ENCODE results near the gene ALS2CL. TPM values are rescaled to one million over a fixed set of nuclear protein-coding genes. Genes with fewer than 3 reads are reported as not detected.

Gene ALS2CL
- total RNA-seq, 4 donors from 2014 or later = 13.0 to 20.1 (median 16.4) TPM

GRCh38 chr3:46736006-46736872, 42.8 kb upstream of the ALS2CL start:
- no peak for DNase-seq (ENCODE audit: low spot score in 2 of 2)
- H3K4me1 ChIP-seq = no peaks in the 10 kb centered on the region
- TF ChIP-seq CTCF (IDR thresholded peaks at IDR 0.05) = no peak
- no peak for TF ChIP-seq EP300 (IDR thresholded peaks at IDR 0.05)
- no peak for TF ChIP-seq POLR2A (IDR thresholded peaks at IDR 0.05)
- no peaks in the 10 kb centered on the region for H3K36me3 ChIP-seq
- H3K9me3 ChIP-seq = peaks cover 0 to 6% (median 0%) of the 10 kb centered on the region in 4 donors
- H3K27me3 ChIP-seq = no peaks in the 10 kb centered on the region
- H3K4me3 ChIP-seq = no peak overlapping the region
- 80 to 91% methylated on average over 20 of the region's 20 CpGs for WGBS, 2 donors
- no peak overlapping the region for H3K27ac ChIP-seq

GRCh38 chr3:46734773-46735172, 41.3 kb upstream of the ALS2CL start:
- no peaks in the 10 kb centered on the region for H3K27me3 ChIP-seq
- peaks cover 0 to 6% (median 0%) of the 10 kb centered on the region in 4 donors for H3K9me3 ChIP-seq
- H3K27ac ChIP-seq = no peak overlapping the region
- no peak overlapping the region for H3K4me3 ChIP-seq
- H3K36me3 ChIP-seq = no peaks in the 10 kb centered on the region
- WGBS, 2 donors = 69 to 80% methylated on average over 4 of the region's 4 CpGs
- no peak for DNase-seq (ENCODE audit: low spot score in 2 of 2)
- TF ChIP-seq POLR2A (IDR thresholded peaks at IDR 0.05) (no peak), EP300 (IDR thresholded peaks at IDR 0.05) (no peak), CTCF (IDR thresholded peaks at IDR 0.05) (no peak)
- H3K4me1 ChIP-seq = no peaks in the 10 kb centered on the region

GRCh38 chr3:46733026-46733800, 39.7 kb upstream of the ALS2CL start:
- TF ChIP-seq POLR2A (IDR thresholded peaks at IDR 0.05) = no peak
- no peak for TF ChIP-seq CTCF (IDR thresholded peaks at IDR 0.05)
- no peak for TF ChIP-seq EP300 (IDR thresholded peaks at IDR 0.05)
- H3K4me1 ChIP-seq = no peaks in the 10 kb centered on the region
- no peak overlapping the region for H3K4me3 ChIP-seq
- DNase-seq (ENCODE audit: low spot score in 2 of 2) = no peak
- H3K36me3 ChIP-seq = no peaks in the 10 kb centered on the region
- peaks cover 0 to 3% of the 10 kb centered on the region in 2 donors for H3K27me3 ChIP-seq
- H3K27ac ChIP-seq = no peak overlapping the region
- H3K9me3 ChIP-seq = no peaks in the 10 kb centered on the region
- WGBS, 2 donors = 75 to 87% methylated on average over 9 of the region's 9 CpGs

- TF ChIP-seq POLR2A (IDR thresholded peaks at IDR 0.05) (no peak), EP300 (IDR thresholded peaks at IDR 0.05) (no peak), CTCF (IDR thresholded peaks at IDR 0.05) (no peak)
- Histone ChIP-seq H3K36me3 (no peaks in the 10 kb centered on the region), H3K9me3 (no peaks in the 10 kb centered on the region), H3K27me3 (peaks cover 0 to 3% of the 10 kb centered on the region in 2 donors), H3K4me3 (no peak overlapping the region), H3K4me1 (no peaks in the 10 kb centered on the region), H3K27ac (no peak overlapping the region)
- 85 to 91% methylated on average over 3 of the region's 3 CpGs for WGBS, 2 donors
- DNase-seq (ENCODE audit: low spot score in 2 of 2) = no peak
Measured at GRCh38 chr3:46731795-46732194, 38.3 kb upstream of the ALS2CL start.

GRCh38 chr3:46730819-46731218, 37.3 kb upstream of the ALS2CL start:
- H3K36me3 ChIP-seq = no peaks in the 10 kb centered on the region
- H3K4me1 ChIP-seq = no peaks in the 10 kb centered on the region
- DNase-seq (ENCODE audit: low spot score in 2 of 2) = no peak
- TF ChIP-seq CTCF (IDR thresholded peaks at IDR 0.05) = no peak
- TF ChIP-seq POLR2A (IDR thresholded peaks at IDR 0.05) = no peak
- no peak for TF ChIP-seq EP300 (IDR thresholded peaks at IDR 0.05)
- H3K27me3 ChIP-seq = peaks cover 0 to 3% of the 10 kb centered on the region in 2 donors
- no peaks in the 10 kb centered on the region for H3K9me3 ChIP-seq
- 87 to 88% methylated on average over 2 of the region's 2 CpGs for WGBS, 2 donors
- no peak overlapping the region for H3K4me3 ChIP-seq
- H3K27ac ChIP-seq = no peak overlapping the region
